Measurements from ENCODE around the gene NOTUM. TPM values are rescaled to one million over a fixed set of nuclear protein-coding genes. Genes with fewer than 3 reads are reported as not detected.

NOTUM gene
- total and polyA plus RNA-seq, 2 donors (not counting 1 experiment from before 2014, with no cell fraction given), result 0.02 to 0.50 TPM

DNA sequence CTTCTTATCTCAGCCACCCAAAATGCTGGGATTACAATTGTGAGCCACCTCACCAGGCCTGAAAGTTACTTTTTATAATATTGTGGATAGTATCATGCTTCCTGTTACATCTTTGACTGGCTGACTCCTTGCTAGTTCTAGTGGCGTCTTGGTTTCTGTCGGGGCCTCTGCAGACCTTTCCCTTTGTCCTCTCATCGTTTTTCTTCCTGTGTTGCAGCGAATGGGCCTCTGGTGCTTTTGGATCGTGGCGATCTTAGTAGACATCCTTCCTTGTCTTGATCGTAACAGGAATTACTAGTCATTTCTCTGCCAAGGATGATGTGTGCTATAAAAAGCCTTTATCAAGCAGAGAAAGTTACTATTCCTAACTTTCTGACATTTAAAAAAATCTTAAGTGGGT lies 37.2 kb upstream of the NOTUM start:
- Histone ChIP-seq H3K4me1 (ENCODE audit: control insufficient read depth, extremely low read depth, insufficient read depth, low read length) (peaks cover 9% of the 10 kb centered on the region), H3K9me3 (ENCODE audit: control insufficient read depth, insufficient read depth, low read depth, low read length) (no peaks in the 10 kb centered on the region), H4K20me1 (ENCODE audit: control insufficient read depth, extremely low read depth, insufficient read depth, low read length) (no peaks in the 10 kb centered on the region), H3K27ac (ENCODE audit: insufficient read depth, low read length) (no peak overlapping the region), H2AFZ (ENCODE audit: low read length) (no peak overlapping the region), H3K36me3 (ENCODE audit: control insufficient read depth, insufficient read depth, low read length) (peaks cover 2% of the 10 kb centered on the region), H3K27me3 (ENCODE audit: control insufficient read depth, insufficient read depth, low read length) (no peaks in the 10 kb centered on the region), H3K4me3 (replicated peaks in 1 of 4; ENCODE audit: control extremely low read depth in 1 of 4, insufficient read depth in 1 of 4, low read depth in 3 of 4, low read length in 4 of 4) (no peak overlapping the region), H3K79me2 (ENCODE audit: control insufficient read depth, insufficient read depth, low read length) (no peaks in the 10 kb centered on the region), H3K4me2 (ENCODE audit: extremely low read depth, insufficient read depth, low read length) (no peak overlapping the region), H3K9ac (ENCODE audit: insufficient read depth, low read length) (no peak overlapping the region)
- TF ChIP-seq, protein P1, sequence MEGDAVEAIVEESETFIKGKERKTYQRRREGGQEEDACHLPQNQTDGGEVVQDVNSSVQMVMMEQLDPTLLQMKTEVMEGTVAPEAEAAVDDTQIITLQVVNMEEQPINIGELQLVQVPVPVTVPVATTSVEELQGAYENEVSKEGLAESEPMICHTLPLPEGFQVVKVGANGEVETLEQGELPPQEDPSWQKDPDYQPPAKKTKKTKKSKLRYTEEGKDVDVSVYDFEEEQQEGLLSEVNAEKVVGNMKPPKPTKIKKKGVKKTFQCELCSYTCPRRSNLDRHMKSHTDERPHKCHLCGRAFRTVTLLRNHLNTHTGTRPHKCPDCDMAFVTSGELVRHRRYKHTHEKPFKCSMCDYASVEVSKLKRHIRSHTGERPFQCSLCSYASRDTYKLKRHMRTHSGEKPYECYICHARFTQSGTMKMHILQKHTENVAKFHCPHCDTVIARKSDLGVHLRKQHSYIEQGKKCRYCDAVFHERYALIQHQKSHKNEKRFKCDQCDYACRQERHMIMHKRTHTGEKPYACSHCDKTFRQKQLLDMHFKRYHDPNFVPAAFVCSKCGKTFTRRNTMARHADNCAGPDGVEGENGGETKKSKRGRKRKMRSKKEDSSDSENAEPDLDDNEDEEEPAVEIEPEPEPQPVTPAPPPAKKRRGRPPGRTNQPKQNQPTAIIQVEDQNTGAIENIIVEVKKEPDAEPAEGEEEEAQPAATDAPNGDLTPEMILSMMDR (conservative IDR thresholded peaks at IDR 0.05 in 1 of 2, IDR thresholded peaks at IDR 0.05 in 1 of 2; ENCODE audit: low read depth in 1 of 2, low read length in 2 of 2), result no peak
- no peak for TF ChIP-seq EZH2 (IDR thresholded peaks at IDR 0.05; ENCODE audit: low read length, missing control alignments)
- no peak for DNase-seq (ENCODE audit: low read depth in 2 of 2)

DNA sequence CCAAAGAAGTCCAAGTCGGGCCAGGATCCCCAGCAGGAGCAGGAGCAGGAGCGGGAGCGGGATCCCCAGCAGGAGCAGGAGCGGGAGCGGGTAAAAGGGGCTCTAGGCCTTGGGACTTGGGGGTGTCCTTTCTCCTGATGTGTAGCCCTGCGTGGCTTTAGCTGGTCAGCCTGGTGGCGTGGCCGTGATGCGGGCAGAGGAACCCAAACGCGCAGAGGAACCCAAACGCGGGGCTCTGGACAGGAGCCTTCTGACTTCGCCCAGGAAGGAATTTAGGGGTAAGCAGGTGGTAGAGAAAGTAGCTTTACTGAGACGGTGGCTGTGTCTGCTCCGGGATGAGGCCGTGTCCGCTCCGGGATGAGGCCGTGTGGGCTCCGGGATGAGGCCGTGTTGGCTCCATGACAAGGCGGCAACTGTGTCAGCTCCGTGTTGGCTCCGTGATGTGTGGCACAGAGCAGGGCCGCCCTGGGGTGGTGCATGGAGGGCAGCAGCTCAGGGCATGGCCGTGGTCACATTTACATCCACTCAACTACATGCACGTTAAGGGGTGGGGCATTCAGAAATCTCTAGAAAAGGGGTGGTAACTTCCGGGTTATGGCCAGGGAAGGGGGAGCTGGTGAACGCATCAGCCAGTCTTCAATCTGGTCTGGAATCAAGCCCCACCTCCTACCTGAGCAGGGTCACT lies 35.9 kb upstream of the NOTUM start:
- no peak for DNase-seq (ENCODE audit: low read depth in 2 of 2)
- Histone ChIP-seq H3K79me2 (ENCODE audit: control insufficient read depth, insufficient read depth, low read length) (no peaks in the 10 kb centered on the region), H3K4me2 (ENCODE audit: extremely low read depth, insufficient read depth, low read length) (no peak overlapping the region), H3K4me3 (replicated peaks in 1 of 4; ENCODE audit: control extremely low read depth in 1 of 4, insufficient read depth in 1 of 4, low read depth in 3 of 4, low read length in 4 of 4) (no peak overlapping the region), H3K36me3 (ENCODE audit: control insufficient read depth, insufficient read depth, low read length) (peaks cover 2% of the 10 kb centered on the region), H3K4me1 (ENCODE audit: control insufficient read depth, extremely low read depth, insufficient read depth, low read length) (peaks cover 9% of the 10 kb centered on the region), H2AFZ (ENCODE audit: low read length) (no peak overlapping the region), H3K9me3 (ENCODE audit: control insufficient read depth, insufficient read depth, low read depth, low read length) (no peaks in the 10 kb centered on the region), H4K20me1 (ENCODE audit: control insufficient read depth, extremely low read depth, insufficient read depth, low read length) (no peaks in the 10 kb centered on the region), H3K27ac (ENCODE audit: insufficient read depth, low read length) (no peak overlapping the region), H3K27me3 (ENCODE audit: control insufficient read depth, insufficient read depth, low read length) (no peaks in the 10 kb centered on the region), H3K9ac (ENCODE audit: insufficient read depth, low read length) (no peak overlapping the region)
- no peak for TF ChIP-seq EZH2 (IDR thresholded peaks at IDR 0.05; ENCODE audit: low read length, missing control alignments)
- TF ChIP-seq, protein P1 (conservative IDR thresholded peaks at IDR 0.05 in 1 of 2, IDR thresholded peaks at IDR 0.05 in 1 of 2; ENCODE audit: low read depth in 1 of 2, low read length in 2 of 2), result no peak

DNA sequence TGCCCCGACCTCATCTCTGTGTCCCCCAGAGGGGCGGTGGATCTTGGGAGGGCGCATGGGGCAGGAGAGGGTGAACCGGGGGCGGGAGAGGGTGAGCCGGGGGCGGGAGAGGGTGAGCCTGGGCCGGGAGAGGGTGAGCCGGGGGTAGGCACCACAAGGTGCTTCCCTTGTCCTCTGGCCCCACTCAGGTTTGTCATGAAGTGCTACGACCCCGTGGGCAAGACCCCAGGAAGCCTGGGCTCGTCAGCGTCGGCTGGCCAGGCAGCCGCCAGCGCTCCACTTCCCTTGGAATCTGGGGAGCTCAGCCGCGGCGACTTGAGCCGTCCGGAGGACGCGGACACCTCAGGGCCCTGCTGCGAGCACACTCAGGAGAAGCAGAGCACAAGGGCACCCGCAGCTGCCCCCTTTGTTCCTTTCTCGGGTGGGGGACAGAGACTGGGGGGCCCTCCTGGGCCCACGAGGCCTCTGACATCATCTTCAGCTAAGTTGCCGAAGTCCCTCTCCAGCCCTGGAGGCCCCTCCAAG lies 35.3 kb upstream of the NOTUM start:
- no peaks in the 10 kb centered on the region for H4K20me1 ChIP-seq (ENCODE audit: control insufficient read depth, extremely low read depth, insufficient read depth, low read length)
- no peak overlapping the region for H3K9ac ChIP-seq (ENCODE audit: insufficient read depth, low read length)
- no peaks in the 10 kb centered on the region for H3K9me3 ChIP-seq (ENCODE audit: control insufficient read depth, insufficient read depth, low read depth, low read length)
- H3K27me3 ChIP-seq (ENCODE audit: control insufficient read depth, insufficient read depth, low read length), result no peaks in the 10 kb centered on the region
- H2AFZ ChIP-seq (ENCODE audit: low read length), result no peak overlapping the region
- no peak for DNase-seq (ENCODE audit: low read depth in 2 of 2)
- H3K79me2 ChIP-seq (ENCODE audit: control insufficient read depth, insufficient read depth, low read length), result no peaks in the 10 kb centered on the region
- H3K4me3 ChIP-seq (replicated peaks in 1 of 4; ENCODE audit: control extremely low read depth in 1 of 4, insufficient read depth in 1 of 4, low read depth in 3 of 4, low read length in 4 of 4), result no peak overlapping the region
- TF ChIP-seq, protein P1 (conservative IDR thresholded peaks at IDR 0.05 in 1 of 2, IDR thresholded peaks at IDR 0.05 in 1 of 2; ENCODE audit: low read depth in 1 of 2, low read length in 2 of 2), result no peak
- no peak for TF ChIP-seq EZH2 (IDR thresholded peaks at IDR 0.05; ENCODE audit: low read length, missing control alignments)
- no peak overlapping the region for H3K4me2 ChIP-seq (ENCODE audit: extremely low read depth, insufficient read depth, low read length)
- no peak overlapping the region for H3K27ac ChIP-seq (ENCODE audit: insufficient read depth, low read length)
- peaks cover 16% of the 10 kb centered on the region for H3K4me1 ChIP-seq (ENCODE audit: control insufficient read depth, extremely low read depth, insufficient read depth, low read length)
- H3K36me3 ChIP-seq (ENCODE audit: control insufficient read depth, insufficient read depth, low read length), result peaks cover 2% of the 10 kb centered on the region
